Measurements from ENCODE around the gene ID2.

GRCh38 chr2:8647462-8647857 lies 34.4 kb upstream of the ID2 start:
- TF ChIP-seq CTCF (IDR thresholded peaks at IDR 0.05; ENCODE audit: insufficient read depth, low read depth, low read length) (no peak), EZH2 (IDR thresholded peaks at IDR 0.05; ENCODE audit: insufficient read depth, low read length) (no peak)
